Left ventricle myocardium inferior (tissue), 1 donor: ENCODE measurements around the gene DENND1C. TPM values are rescaled to one million over a fixed set of nuclear protein-coding genes. Genes with fewer than 3 reads are reported as not detected.

Source experiments
- DNase-seq: peaks from one replicate; pipeline ENCODE4 v3.0.0-alpha.2; 2020
- H3K27ac ChIP-seq: fragments of 200-600 bp; replicated peaks from 2 replicates; pipeline ENCODE4 v1.8.0; 2021
- H3K27me3 ChIP-seq: fragments of 200-600 bp; 2 replicates; pipeline ENCODE4 v1.8.0; 2021; ENCODE audit warnings: low read depth
- H3K36me3 ChIP-seq: fragments of 200-600 bp; 2 replicates; pipeline ENCODE4 v1.8.0; 2021
- H3K4me1 ChIP-seq: fragments of 200-600 bp; 2 replicates; pipeline ENCODE4 v1.8.0; 2021
- H3K4me3 ChIP-seq: fragments of 200-600 bp; 2 replicates; pipeline ENCODE4 v1.8.0; 2021; ENCODE audit warnings: mild to moderate bottlenecking, moderate library complexity
- H3K9me3 ChIP-seq: fragments of 200-600 bp; replicated peaks from 2 replicates; pipeline ENCODE4 v1.8.0; 2021
- CTCF ChIP-seq: fragments of 200-600 bp; IDR thresholded peaks from 2 replicates; pipeline ENCODE4 v1.8.0; 2021; ENCODE audit warnings: antibody characterized with exemption, mild to moderate bottlenecking, borderline replicate concordance
- intact Hi-C: fragments of 100-400 bp; cut with micrococcal nuclease; formaldehyde crosslinking; loops from one replicate; pipeline ENCODE4 v1.11.0; 2022
- total RNA-seq: library from RNA; stranded (reverse); fragmentation: NEBNext Ultra II Directional; extraction: Animal tissue kit (Norgen Biotek cat#: 25700); gene quantifications from one replicate; pipeline ENCODE4 v1.2.1, GENCODE V29; 2021
- donor health status: DM: no; HTN: yes; CAD: no; lungs with severe emphysema.

Gene DENND1C
- total RNA-seq, 1 donor from 2014 or later: 1.2 TPM

GRCh38 chr19:6448045-6448444 lies 33.5 kb downstream of the DENND1C start:
- Histone ChIP-seq H3K4me3 (no peak overlapping the region), H3K27ac (no peak overlapping the region), H3K9me3 (peaks cover 21% of the 10 kb centered on the region), H3K36me3 (peaks cover 46% of the 10 kb centered on the region), H3K4me1 (no peaks in the 10 kb centered on the region), H3K27me3 (no peaks in the 10 kb centered on the region)
- TF ChIP-seq CTCF: no peak
- DNase-seq: no peak
- intact Hi-C loops: no loop called here

- Histone ChIP-seq H3K36me3 (peaks cover 32% of the 10 kb centered on the region), H3K4me3 (no peak overlapping the region), H3K4me1 (no peaks in the 10 kb centered on the region), H3K27ac (no peak overlapping the region), H3K27me3 (no peaks in the 10 kb centered on the region), H3K9me3 (peaks cover 19% of the 10 kb centered on the region)
- intact Hi-C loops: no loop called here
- no peak for DNase-seq
- TF ChIP-seq CTCF: no peak
These were observed 35.1 kb downstream of the DENND1C start for GRCh38 chr19:6446452-6446851.

DNA sequence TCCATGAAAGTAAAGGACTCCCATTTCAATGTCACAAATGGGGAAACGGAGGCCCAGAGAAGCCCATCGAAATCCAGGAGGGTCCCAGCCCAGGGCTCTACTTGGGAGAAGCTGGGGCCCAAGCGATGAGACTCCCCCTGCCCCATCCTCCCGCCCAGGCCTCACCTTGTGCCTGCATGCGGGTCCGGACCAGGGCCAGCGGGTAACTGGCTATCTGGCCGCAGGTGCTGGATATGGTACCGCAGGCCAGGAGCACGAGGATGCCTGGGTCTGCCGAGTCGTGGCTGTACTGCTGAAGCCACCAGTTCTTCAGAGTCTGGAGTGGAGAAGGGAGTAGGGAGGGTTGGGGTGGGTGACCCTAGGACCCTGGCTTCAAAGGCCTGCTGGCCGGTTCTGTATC lies 37.6 kb downstream of the DENND1C start:
- H3K4me3 ChIP-seq: no peak overlapping the region
- intact Hi-C loops: no loop called here
- no peak overlapping the region for H3K27ac ChIP-seq
- peaks cover 32% of the 10 kb centered on the region for H3K36me3 ChIP-seq
- no peaks in the 10 kb centered on the region for H3K4me1 ChIP-seq
- peaks cover 19% of the 10 kb centered on the region for H3K9me3 ChIP-seq
- no peaks in the 10 kb centered on the region for H3K27me3 ChIP-seq
- no peak for DNase-seq
- no peak for TF ChIP-seq CTCF

GRCh38 chr19:6442087-6442688 lies 39.4 kb downstream of the DENND1C start:
- no peak overlapping the region for H3K4me3 ChIP-seq
- H3K36me3 ChIP-seq: peaks cover 26% of the 10 kb centered on the region
- intact Hi-C loops: no loop called here
- H3K4me1 ChIP-seq: no peaks in the 10 kb centered on the region
- no peak overlapping the region for H3K27ac ChIP-seq
- peaks cover 19% of the 10 kb centered on the region for H3K9me3 ChIP-seq
- TF ChIP-seq CTCF: no peak
- no peak for DNase-seq
- no peaks in the 10 kb centered on the region for H3K27me3 ChIP-seq

GRCh38 chr19:6440905-6441304 lies 40.7 kb downstream of the DENND1C start:
- peaks cover 13% of the 10 kb centered on the region for H3K36me3 ChIP-seq
- intact Hi-C loops: no loop called here
- no peaks in the 10 kb centered on the region for H3K4me1 ChIP-seq
- H3K27me3 ChIP-seq: no peaks in the 10 kb centered on the region
- H3K4me3 ChIP-seq: no peak overlapping the region
- H3K9me3 ChIP-seq: peaks cover 9% of the 10 kb centered on the region
- TF ChIP-seq CTCF: no peak
- no peak overlapping the region for H3K27ac ChIP-seq
- DNase-seq: no peak

GRCh38 chr19:6439743-6440142 lies 41.8 kb downstream of the DENND1C start:
- Histone ChIP-seq H3K36me3 (peaks cover 1% of the 10 kb centered on the region), H3K9me3 (no peaks in the 10 kb centered on the region), H3K27me3 (no peaks in the 10 kb centered on the region), H3K4me3 (no peak overlapping the region), H3K27ac (no peak overlapping the region), H3K4me1 (no peaks in the 10 kb centered on the region)
- no peak for DNase-seq
- intact Hi-C loops: no loop called here
- TF ChIP-seq CTCF: no peak
